ENCODE data around the gene MTMR12. TPM values are rescaled to one million over a fixed set of nuclear protein-coding genes. Genes with fewer than 3 reads are reported as not detected.
A peak's percentile ranks its signal among the peaks of the same experiment; 100 is the strongest.

Gene MTMR12
- total and polyA plus RNA-seq, 2 of the 4 experiments (the other 2 are of a cell fraction) = 11.1 to 21.3 TPM

DNA sequence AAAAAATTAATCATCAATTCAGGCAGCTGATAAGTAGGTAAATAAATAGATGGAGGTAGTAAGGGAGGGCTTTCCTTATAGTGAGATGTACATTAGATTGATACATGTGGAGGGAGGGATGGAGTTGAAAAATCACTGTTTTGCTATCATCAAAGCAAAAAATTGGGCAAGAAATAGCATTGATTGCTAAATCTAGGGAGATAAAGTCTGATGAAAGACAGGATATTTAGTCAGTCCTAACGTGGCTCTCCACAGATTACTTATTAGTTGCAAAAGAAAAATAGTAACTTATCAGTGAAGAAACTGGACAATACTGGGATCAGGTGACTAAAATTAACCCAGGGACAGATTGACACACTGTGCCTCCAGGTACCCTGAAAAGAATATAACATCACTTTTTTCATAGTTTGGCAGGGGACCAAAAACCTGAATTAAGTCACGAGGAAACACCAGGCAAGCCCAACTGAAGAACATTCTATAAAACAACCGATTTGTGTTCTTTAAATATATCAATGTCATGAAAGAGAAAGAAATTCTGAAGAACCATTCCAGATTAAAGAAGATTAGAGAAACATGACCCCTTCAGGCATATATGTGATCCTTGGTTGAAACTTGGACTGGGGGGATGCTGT lies 111.5 kb downstream of the MTMR12 start:
- Histone ChIP-seq H3K56ac (ENCODE audit: extremely low read depth, insufficient read depth, low read length) (no peak overlapping the region), H3K9ac (ENCODE audit: low read depth, low read length) (no peak overlapping the region), H3K4me2 (ENCODE audit: low read depth, low read length) (no peak overlapping the region), H3K23ac (ENCODE audit: low read depth, low read length) (no peak overlapping the region), H2AK9ac (replicated peaks; ENCODE audit: low read depth, low read length, poor library complexity) (no peak overlapping the region), H4K91ac (ENCODE audit: insufficient read depth, low read depth, low read length) (no peak overlapping the region), H3K27me3 (ENCODE audit: control insufficient read depth, insufficient read depth, low read length) (no peaks in the 10 kb centered on the region), H4K5ac (ENCODE audit: low read depth, low read length) (no peak overlapping the region), H2BK120ac (ENCODE audit: low read depth, low read length) (no peak overlapping the region), H3K9me3 (ENCODE audit: control insufficient read depth, insufficient read depth, low read length) (no peaks in the 10 kb centered on the region), H4K20me1 (ENCODE audit: insufficient read depth, low read length) (no peaks in the 10 kb centered on the region), H3K14ac (replicated peaks; ENCODE audit: low read depth, low read length) (no peak overlapping the region), H3K79me1 (ENCODE audit: low read depth in 1 of 2, low read length in 2 of 2) (no peaks in the 10 kb centered on the region), H2BK15ac (ENCODE audit: low read depth, low read length) (0 out of 3 replicates have a peak overlapping the region, but pooled peaks have one; percentile 9), H3K36me3 (ENCODE audit: control insufficient read depth, insufficient read depth, low read length) (no peaks in the 10 kb centered on the region), H3K18ac (ENCODE audit: low read depth, low read length) (peak overlapping the region; percentile 78; the same call in 1 of the 2 replicates), H4K8ac (ENCODE audit: low read depth in 2 of 2, low read length in 2 of 2) (no peak overlapping the region), H2AK5ac (ENCODE audit: low read depth, low read length) (no peak overlapping the region), H3K9me1 (ENCODE audit: insufficient read depth, low read length) (peaks cover 3% of the 10 kb centered on the region; the same call in 1 of the 2 replicates), H2BK5ac (ENCODE audit: low read depth, low read length, poor library complexity, severe bottlenecking) (no peak overlapping the region), H3K4me3 (ENCODE audit: insufficient read depth, low read depth, low read length) (no peak overlapping the region), H2BK20ac (ENCODE audit: low read depth, low read length) (no peak overlapping the region), H2AFZ (replicated peaks; ENCODE audit: low read length, poor library complexity) (no peak overlapping the region), H3K27ac (ENCODE audit: insufficient read depth, low read length) (no peak overlapping the region), H3K4ac (ENCODE audit: low read depth, low read length) (no peak overlapping the region), H3K4me1 (ENCODE audit: control insufficient read depth, insufficient read depth, low read length) (peaks cover 3% of the 10 kb centered on the region; the same call in 1 of the 2 replicates)
- no TSS peak for BruUV-seq (replicated peaks)
- peak; percentile 46 for DNase-seq
- no CpG with 5 or more reads among the region's 3 CpGs for WGBS, 2 experiments (ENCODE audit: extremely low coverage in 2 of 2, insufficient read length in 1 of 2)
- POLR2A ChIA-PET (ENCODE audit: unreplicated experiment) = no interaction called here
- intact Hi-C loops (cut with micrococcal nuclease) (no loop called here), dilution Hi-C loops (cut with HindIII; ENCODE audit: low sequenced_read_pairs, unreplicated experiment) (no loop called here), in situ Hi-C loops (cut with MboI; ENCODE audit: low sequenced_read_pairs) (no loop called here)
- ATAC-seq (ENCODE audit: low read depth) = no peak
- TF ChIP-seq, protein P1, sequence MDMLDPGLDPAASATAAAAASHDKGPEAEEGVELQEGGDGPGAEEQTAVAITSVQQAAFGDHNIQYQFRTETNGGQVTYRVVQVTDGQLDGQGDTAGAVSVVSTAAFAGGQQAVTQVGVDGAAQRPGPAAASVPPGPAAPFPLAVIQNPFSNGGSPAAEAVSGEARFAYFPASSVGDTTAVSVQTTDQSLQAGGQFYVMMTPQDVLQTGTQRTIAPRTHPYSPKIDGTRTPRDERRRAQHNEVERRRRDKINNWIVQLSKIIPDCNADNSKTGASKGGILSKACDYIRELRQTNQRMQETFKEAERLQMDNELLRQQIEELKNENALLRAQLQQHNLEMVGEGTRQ (IDR thresholded peaks at IDR 0.05; ENCODE audit: low read depth, low read length) = no peak
- TF ChIP-seq, protein P2, sequence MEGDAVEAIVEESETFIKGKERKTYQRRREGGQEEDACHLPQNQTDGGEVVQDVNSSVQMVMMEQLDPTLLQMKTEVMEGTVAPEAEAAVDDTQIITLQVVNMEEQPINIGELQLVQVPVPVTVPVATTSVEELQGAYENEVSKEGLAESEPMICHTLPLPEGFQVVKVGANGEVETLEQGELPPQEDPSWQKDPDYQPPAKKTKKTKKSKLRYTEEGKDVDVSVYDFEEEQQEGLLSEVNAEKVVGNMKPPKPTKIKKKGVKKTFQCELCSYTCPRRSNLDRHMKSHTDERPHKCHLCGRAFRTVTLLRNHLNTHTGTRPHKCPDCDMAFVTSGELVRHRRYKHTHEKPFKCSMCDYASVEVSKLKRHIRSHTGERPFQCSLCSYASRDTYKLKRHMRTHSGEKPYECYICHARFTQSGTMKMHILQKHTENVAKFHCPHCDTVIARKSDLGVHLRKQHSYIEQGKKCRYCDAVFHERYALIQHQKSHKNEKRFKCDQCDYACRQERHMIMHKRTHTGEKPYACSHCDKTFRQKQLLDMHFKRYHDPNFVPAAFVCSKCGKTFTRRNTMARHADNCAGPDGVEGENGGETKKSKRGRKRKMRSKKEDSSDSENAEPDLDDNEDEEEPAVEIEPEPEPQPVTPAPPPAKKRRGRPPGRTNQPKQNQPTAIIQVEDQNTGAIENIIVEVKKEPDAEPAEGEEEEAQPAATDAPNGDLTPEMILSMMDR (conservative IDR thresholded peaks at IDR 0.05; ENCODE audit: low read depth, low read length) = no peak
- TF ChIP-seq BHLHE40 (IDR thresholded peaks at IDR 0.05; ENCODE audit: low read depth, low read length) (no peak), MXI1 (IDR thresholded peaks at IDR 0.05; ENCODE audit: borderline replicate concordance, low read depth, low read length) (no peak), RAD21 (IDR thresholded peaks at IDR 0.05; ENCODE audit: low read length) (no peak), CEBPB (IDR thresholded peaks at IDR 0.05; ENCODE audit: low read depth, low read length) (peak; percentile 95), FOS (IDR thresholded peaks at IDR 0.05; ENCODE audit: low read depth, low read length) (no peak), SMC3 (IDR thresholded peaks at IDR 0.05; ENCODE audit: low read depth, low read length) (no peak)
- TF ChIP-seq, protein P3, sequence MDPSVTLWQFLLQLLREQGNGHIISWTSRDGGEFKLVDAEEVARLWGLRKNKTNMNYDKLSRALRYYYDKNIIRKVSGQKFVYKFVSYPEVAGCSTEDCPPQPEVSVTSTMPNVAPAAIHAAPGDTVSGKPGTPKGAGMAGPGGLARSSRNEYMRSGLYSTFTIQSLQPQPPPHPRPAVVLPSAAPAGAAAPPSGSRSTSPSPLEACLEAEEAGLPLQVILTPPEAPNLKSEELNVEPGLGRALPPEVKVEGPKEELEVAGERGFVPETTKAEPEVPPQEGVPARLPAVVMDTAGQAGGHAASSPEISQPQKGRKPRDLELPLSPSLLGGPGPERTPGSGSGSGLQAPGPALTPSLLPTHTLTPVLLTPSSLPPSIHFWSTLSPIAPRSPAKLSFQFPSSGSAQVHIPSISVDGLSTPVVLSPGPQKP (IDR thresholded peaks at IDR 0.05; ENCODE audit: borderline replicate concordance, low read depth, low read length) = no peak
- CTCF ChIA-PET = interaction anchor here (0.6 kb wide), 1 partner anchor 804 kb away, joined by 3 read pairs; no protein-coding TSS in a partner anchor

All from IMR-90 (cell line).